ENCODE results near the gene PRKG2.

PRKG2 gene

GRCh38 chr4:81217779-81218178 lies 2.8 kb upstream of the PRKG2 start:
- DNase-seq: no peak

GRCh38 chr4:81215931-81216330 lies 909 bp upstream of the PRKG2 start:
- no peak for DNase-seq

GRCh38 chr4:81214144-81214880 lies 710 bp downstream of the PRKG2 start:
- no peak for DNase-seq

GRCh38 chr4:81213671-81214070 lies 1.4 kb downstream of the PRKG2 start:
- DNase-seq: no peak

- DNase-seq: no peak
Observed at GRCh38 chr4:81211956-81212355, 3.1 kb downstream of the PRKG2 start.

GRCh38 chr4:81207828-81208227 lies 7.2 kb downstream of the PRKG2 start:
- DNase-seq: no peak

GRCh38 chr4:81205302-81205701 lies 9.7 kb downstream of the PRKG2 start:
- DNase-seq: no peak

GRCh38 chr4:81204571-81204970 lies 10.5 kb downstream of the PRKG2 start:
- no peak for DNase-seq

GRCh38 chr4:81199831-81200230 lies 15.2 kb downstream of the PRKG2 start:
- no peak for DNase-seq

- DNase-seq: no peak
Observed at GRCh38 chr4:81198609-81199008, 16.4 kb downstream of the PRKG2 start.

GRCh38 chr4:81197864-81198524 lies 17.0 kb downstream of the PRKG2 start:
- DNase-seq: no peak

GRCh38 chr4:81196126-81196650 lies 18.8 kb downstream of the PRKG2 start:
- no peak for DNase-seq

- no peak for DNase-seq
Observed at GRCh38 chr4:81195475-81195874, 19.5 kb downstream of the PRKG2 start.

- no peak for DNase-seq
Observed at GRCh38 chr4:81194286-81194685, 20.7 kb downstream of the PRKG2 start.

GRCh38 chr4:81180916-81181315 lies 34.1 kb downstream of the PRKG2 start:
- DNase-seq: no peak

- no peak for DNase-seq
Observed at GRCh38 chr4:81179326-81179725, 35.7 kb downstream of the PRKG2 start.

GRCh38 chr4:81173213-81173612 lies 41.8 kb downstream of the PRKG2 start:
- no peak for DNase-seq

- DNase-seq: no peak
Observed at GRCh38 chr4:81166458-81167160, 48.4 kb downstream of the PRKG2 start.

GRCh38 chr4:81165861-81166430 lies 49.1 kb downstream of the PRKG2 start:
- DNase-seq: no peak

- DNase-seq: no peak
Observed at GRCh38 chr4:81164623-81165416, 50.2 kb downstream of the PRKG2 start.

- no peak for DNase-seq
Observed at GRCh38 chr4:81164126-81164525, 50.9 kb downstream of the PRKG2 start.

GRCh38 chr4:81162752-81163458 lies 52.1 kb downstream of the PRKG2 start:
- no peak for DNase-seq
